Stomach (tissue), 9 donors: ENCODE data around the gene TNS3. TPM values are rescaled to one million over a fixed set of nuclear protein-coding genes. Genes with fewer than 3 reads are reported as not detected.

ENCODE experiments used
- DNase-seq, 2 donors: peaks; one replicate each; pipeline versions ENCODE4 v3.0.0 to v3.0.0-alpha.2; 2013 to 2019
- H3K27ac ChIP-seq, 5 donors: fragments of 200-600 bp in 4 of 5; sonication (generic) in 4 of 5; one replicate each; pipeline ENCODE4 v1.5.1; 2013 to 2019; ENCODE audit warnings: mild to moderate bottlenecking in 1 of 5, moderate library complexity in 1 of 5
- H3K27me3 ChIP-seq, 3 donors: fragments of 200-600 bp; sonication (generic); one replicate each; pipeline ENCODE4 v1.5.1; 2017 to 2019; ENCODE audit warnings: mixed run types in 1 of 3
- H3K36me3 ChIP-seq, 4 donors: fragments of 200-600 bp; sonication (generic); 1 replicate in 3 of 4; 2 replicates in 1 of 4; pipeline ENCODE4 v1.5.1; 2016 to 2019
- H3K4me1 ChIP-seq, 4 donors: fragments of 200-600 bp; sonication (generic); one replicate each; pipeline ENCODE4 v1.5.1; 2016 to 2019
- H3K4me3 ChIP-seq, 4 donors: fragments of 200-600 bp; sonication (generic) in 3 of 4; one replicate each; pipeline ENCODE4 v1.5.1; 2016 to 2019; ENCODE audit warnings: mild to moderate bottlenecking in 1 of 4
- H3K9me3 ChIP-seq, 4 donors: fragments of 200-600 bp; sonication (generic); one replicate each; pipeline ENCODE4 v1.5.1; 2016 to 2019
- EP300 ChIP-seq: sonication (generic); formaldehyde crosslinking; IDR thresholded peaks from one replicate; pipeline ENCODE4 v1.6.1; 2017; ENCODE audit warnings: antibody characterized with exemption
- POLR2A ChIP-seq, 4 donors: fragments of 450-650 bp; IDR thresholded peaks; one replicate each; pipeline ENCODE4 v1.6.1; 2016; ENCODE audit warnings: antibody characterized with exemption in 4 of 4, control low read depth in 2 of 4, mild to moderate bottlenecking in 1 of 4, moderate library complexity in 1 of 4
- POLR2AphosphoS5 ChIP-seq, 3 donors: sonication (generic); formaldehyde crosslinking; IDR thresholded peaks; one replicate each; pipeline ENCODE4 v1.6.1; 2016; ENCODE audit warnings: antibody characterized with exemption in 3 of 3
- WGBS, 5 donors: extraction: QIAGEN DNeasy Blood & Tissue Kit in 3 of 5; methylation state at CpG; one replicate each; pipeline versions ENCODE4 v1.1.5 to v1.1.7; 2013 to 2018; 5-methylcytosine and 5-hydroxymethylcytosine counted together
- intact Hi-C: fragments of 100-400 bp; cut with DNase I; formaldehyde crosslinking; loops from one replicate; pipeline ENCODE4 v1.15.1; 2023; ENCODE audit warnings: low total_unique reads
- polyA plus RNA-seq, 3 donors: library from polyadenylated mRNA; stranded (reverse); fragments of 200-250 nt; gene quantifications; one replicate each; pipeline ENCODE4 v1.2.3, GENCODE V29; 2013
- total RNA-seq, 5 donors: library from RNA; depleted of rRNA; stranded (reverse); fragments of >200 nt; gene quantifications; one replicate each; pipeline versions ENCODE4 v1.1.0 to v1.2.3, GENCODE V29; 2014 to 2016
- TF ChIP-seq, protein P1 (sequence below), 7 experiments: fragments of 450-650 bp in 4 of 7; fragments of 200-600 bp in 3 of 7; sonication (generic) in 3 of 7; IDR thresholded peaks; one replicate each; pipeline ENCODE4 v1.5.1; 2016 to 2019; ENCODE audit warnings: antibody characterized with exemption in 7 of 7, control low read depth in 2 of 7, mild to moderate bottlenecking in 1 of 7
- donor health status: healthy with polysubstance abuse.
- donor health status: Bipolar disorder and iron deficiency.
- donor health status: healthy.

Gene TNS3
- total and polyA plus RNA-seq, 8 donors: 10.0 to 105 (median 41.0) TPM

DNA sequence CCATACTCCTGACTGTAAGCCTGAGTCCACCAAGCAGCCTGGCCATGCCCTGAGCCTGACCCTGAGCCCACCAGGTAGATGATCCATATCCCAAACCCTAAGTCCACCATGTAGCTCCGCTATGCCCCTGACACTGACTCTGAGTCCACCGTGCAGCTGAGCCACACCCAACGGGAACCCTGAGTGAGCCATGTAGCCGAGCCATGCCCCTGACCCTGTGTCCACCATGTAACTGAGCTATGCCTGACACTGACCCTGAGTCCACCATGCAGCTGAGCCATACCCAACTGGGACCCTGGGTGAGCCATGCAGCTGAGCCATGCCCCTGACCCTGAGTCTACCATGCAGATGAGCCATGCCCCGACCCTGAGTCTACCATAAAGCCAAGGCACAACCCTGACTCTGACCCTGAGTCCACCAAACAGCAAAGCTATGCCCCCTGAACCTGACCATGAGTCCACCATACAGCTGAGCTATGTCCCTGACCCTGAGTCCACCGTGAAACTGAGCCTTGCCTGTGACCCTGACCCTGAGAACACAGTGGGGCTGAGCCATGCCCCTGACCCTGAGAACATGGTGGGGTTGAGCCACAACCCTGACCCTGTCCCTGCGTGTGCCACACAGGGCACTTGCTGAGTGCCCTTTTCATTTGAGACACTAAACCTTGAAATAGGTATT is 299.8 kb downstream of the TNS3 start:
- H3K36me3 ChIP-seq: peaks cover 58 to 100% (median 97%) of the 10 kb centered on the region in 4 donors
- H3K27me3 ChIP-seq: no peaks in the 10 kb centered on the region
- H3K9me3 ChIP-seq: no peaks in the 10 kb centered on the region
- H3K4me3 ChIP-seq: no peak overlapping the region
- TF ChIP-seq EP300 (no peak), POLR2A (IDR thresholded peaks at IDR 0.05) (no peak), POLR2AphosphoS5 (IDR thresholded peaks at IDR 0.05) (no peak)
- TF ChIP-seq, protein P1, sequence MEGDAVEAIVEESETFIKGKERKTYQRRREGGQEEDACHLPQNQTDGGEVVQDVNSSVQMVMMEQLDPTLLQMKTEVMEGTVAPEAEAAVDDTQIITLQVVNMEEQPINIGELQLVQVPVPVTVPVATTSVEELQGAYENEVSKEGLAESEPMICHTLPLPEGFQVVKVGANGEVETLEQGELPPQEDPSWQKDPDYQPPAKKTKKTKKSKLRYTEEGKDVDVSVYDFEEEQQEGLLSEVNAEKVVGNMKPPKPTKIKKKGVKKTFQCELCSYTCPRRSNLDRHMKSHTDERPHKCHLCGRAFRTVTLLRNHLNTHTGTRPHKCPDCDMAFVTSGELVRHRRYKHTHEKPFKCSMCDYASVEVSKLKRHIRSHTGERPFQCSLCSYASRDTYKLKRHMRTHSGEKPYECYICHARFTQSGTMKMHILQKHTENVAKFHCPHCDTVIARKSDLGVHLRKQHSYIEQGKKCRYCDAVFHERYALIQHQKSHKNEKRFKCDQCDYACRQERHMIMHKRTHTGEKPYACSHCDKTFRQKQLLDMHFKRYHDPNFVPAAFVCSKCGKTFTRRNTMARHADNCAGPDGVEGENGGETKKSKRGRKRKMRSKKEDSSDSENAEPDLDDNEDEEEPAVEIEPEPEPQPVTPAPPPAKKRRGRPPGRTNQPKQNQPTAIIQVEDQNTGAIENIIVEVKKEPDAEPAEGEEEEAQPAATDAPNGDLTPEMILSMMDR (IDR thresholded peaks at IDR 0.05): no peak
- intact Hi-C loops: no loop called here
- no peak for DNase-seq
- no peaks in the 10 kb centered on the region for H3K4me1 ChIP-seq
- no peak overlapping the region for H3K27ac ChIP-seq
- WGBS, 5 donors: 93 to 95% (median 94%) methylated on average over 6 to 7 of the region's 7 CpGs

DNA sequence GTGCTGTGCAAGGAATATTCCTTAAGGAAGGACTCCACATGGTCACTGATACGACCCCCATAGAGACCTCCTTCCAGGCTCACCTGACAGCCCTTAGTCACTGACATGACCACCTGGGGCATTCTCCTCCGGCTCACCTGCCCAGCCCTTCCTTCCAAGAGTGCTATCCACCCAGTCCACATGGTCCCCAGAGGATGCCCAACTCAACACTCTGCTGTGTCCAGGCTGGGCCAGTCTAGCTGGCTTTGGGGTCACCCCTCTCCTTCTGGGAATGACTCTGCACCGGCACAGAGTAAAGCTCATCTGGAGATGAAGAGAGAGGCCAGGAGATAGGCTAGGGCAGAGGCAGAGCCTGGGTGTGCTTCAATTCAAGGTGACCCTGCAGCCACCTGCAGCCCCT is 300.8 kb downstream of the TNS3 start:
- H3K27me3 ChIP-seq: no peaks in the 10 kb centered on the region
- no peak for DNase-seq
- WGBS, 5 donors: 83 to 95% (median 87%) methylated on average over 3 of the region's 3 CpGs

DNA sequence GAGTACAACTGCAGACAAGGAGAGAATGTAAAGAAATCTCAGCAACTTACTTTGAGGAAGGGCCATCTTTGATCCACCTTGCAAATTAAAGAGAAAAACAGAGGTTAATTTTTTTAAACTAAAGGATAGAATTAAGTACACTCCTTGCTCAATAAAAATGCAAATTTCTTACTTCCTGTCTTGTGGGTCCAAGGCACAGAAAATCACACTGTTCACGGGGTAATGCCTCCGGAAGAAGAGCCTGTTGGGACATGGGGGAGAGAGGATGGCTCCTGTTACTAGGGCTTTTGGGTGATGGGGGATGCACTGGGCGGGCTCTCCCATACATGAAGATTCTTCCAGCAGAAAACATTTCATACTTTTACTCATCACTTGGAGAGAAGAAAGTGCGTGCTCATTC is 301.8 kb downstream of the TNS3 start:
- WGBS, 5 donors: 83 to 96% (median 88%) methylated on average over 4 of the region's 4 CpGs
- Histone ChIP-seq H3K36me3 (peaks cover 61 to 100% (median 99%) of the 10 kb centered on the region in 4 donors), H3K4me1 (no peaks in the 10 kb centered on the region), H3K9me3 (no peaks in the 10 kb centered on the region), H3K27me3 (no peaks in the 10 kb centered on the region), H3K27ac (no peak overlapping the region), H3K4me3 (no peak overlapping the region)
- TF ChIP-seq POLR2AphosphoS5 (IDR thresholded peaks at IDR 0.05) (no peak), POLR2A (IDR thresholded peaks at IDR 0.05) (no peak), EP300 (no peak)
- TF ChIP-seq, protein P1 (IDR thresholded peaks at IDR 0.05): no peak
- no peak for DNase-seq
- intact Hi-C loops: no loop called here

More for the DNA sequence above, 300.8 kb downstream of the TNS3 start:
- Histone ChIP-seq H3K4me3 (no peak overlapping the region), H3K27ac (no peak overlapping the region), H3K4me1 (no peaks in the 10 kb centered on the region), H3K9me3 (no peaks in the 10 kb centered on the region), H3K36me3 (peaks cover 64 to 100% (median 99%) of the 10 kb centered on the region in 4 donors)
- TF ChIP-seq, protein P1 (IDR thresholded peaks at IDR 0.05): no peak
- TF ChIP-seq EP300 (no peak), POLR2AphosphoS5 (IDR thresholded peaks at IDR 0.05) (no peak), POLR2A (IDR thresholded peaks at IDR 0.05) (no peak)
- intact Hi-C loops: no loop called here

DNA sequence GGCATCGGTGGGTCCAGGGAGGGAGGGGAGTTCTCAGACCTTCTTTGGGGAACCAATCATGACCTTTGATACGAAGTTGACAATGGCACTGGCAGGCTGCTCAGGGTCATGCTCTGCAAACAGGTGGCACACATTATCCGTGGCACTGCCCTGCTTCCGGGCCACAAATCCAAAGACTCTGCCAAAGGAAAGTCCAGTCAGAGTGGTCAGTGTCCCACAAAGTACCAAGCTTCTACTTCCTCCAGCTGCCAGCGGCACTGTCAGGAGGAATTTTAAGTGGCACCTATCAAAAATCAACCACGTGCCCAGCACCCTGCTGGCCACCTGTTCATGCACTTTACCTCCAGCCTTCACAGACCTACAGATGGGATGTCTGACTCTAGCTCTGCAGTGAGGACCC is 303.9 kb downstream of the TNS3 start:
- no peaks in the 10 kb centered on the region for H3K4me1 ChIP-seq
- 57 to 81% (median 69%) methylated on average over 3 to 6 of the region's 6 CpGs for whole genome bisulfite sequencing, 5 donors
- H3K4me3 ChIP-seq: no peak overlapping the region
- intact Hi-C loops: loop anchor here (10.0 kb wide), 1 partner anchor 147 kb away; no protein-coding TSS in a partner anchor
- no peak for TF ChIP-seq POLR2AphosphoS5 (IDR thresholded peaks at IDR 0.05)
- TF ChIP-seq, protein P1 (IDR thresholded peaks at IDR 0.05): no peak
- TF ChIP-seq EP300: no peak
- TF ChIP-seq POLR2A (IDR thresholded peaks at IDR 0.05): no peak
- H3K27ac ChIP-seq: no peak overlapping the region
- no peaks in the 10 kb centered on the region for H3K27me3 ChIP-seq
- DNase-seq: no peak
- no peaks in the 10 kb centered on the region for H3K9me3 ChIP-seq
- peaks cover 40 to 82% (median 79%) of the 10 kb centered on the region in 4 donors for H3K36me3 ChIP-seq
